ENCODE measurements around the gene HTR2B.

DNA sequence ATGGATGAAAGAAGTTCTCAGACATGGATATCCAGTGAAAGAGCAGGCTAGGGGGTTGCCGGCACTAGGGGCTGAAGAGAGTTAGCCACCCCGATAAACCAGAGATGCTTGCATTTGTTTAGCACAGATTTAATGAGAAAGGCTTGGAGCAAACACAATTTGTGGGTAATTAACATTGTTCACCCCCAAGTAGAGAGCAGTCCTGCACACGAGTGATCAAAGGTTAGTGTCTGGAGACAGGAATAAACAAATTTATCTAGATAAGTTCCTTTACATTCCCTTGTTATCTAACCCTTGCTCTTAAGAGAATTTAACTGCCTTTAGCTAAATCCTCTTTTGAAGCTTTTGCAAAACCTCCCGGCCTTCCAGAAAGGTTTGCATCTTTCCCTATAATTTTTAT lies 23.9 kb downstream of the HTR2B start:
- TF ChIP-seq, protein P1, sequence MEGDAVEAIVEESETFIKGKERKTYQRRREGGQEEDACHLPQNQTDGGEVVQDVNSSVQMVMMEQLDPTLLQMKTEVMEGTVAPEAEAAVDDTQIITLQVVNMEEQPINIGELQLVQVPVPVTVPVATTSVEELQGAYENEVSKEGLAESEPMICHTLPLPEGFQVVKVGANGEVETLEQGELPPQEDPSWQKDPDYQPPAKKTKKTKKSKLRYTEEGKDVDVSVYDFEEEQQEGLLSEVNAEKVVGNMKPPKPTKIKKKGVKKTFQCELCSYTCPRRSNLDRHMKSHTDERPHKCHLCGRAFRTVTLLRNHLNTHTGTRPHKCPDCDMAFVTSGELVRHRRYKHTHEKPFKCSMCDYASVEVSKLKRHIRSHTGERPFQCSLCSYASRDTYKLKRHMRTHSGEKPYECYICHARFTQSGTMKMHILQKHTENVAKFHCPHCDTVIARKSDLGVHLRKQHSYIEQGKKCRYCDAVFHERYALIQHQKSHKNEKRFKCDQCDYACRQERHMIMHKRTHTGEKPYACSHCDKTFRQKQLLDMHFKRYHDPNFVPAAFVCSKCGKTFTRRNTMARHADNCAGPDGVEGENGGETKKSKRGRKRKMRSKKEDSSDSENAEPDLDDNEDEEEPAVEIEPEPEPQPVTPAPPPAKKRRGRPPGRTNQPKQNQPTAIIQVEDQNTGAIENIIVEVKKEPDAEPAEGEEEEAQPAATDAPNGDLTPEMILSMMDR (conservative IDR thresholded peaks at IDR 0.05 in 1 of 2, IDR thresholded peaks at IDR 0.05 in 1 of 2; ENCODE audit: low read depth in 1 of 2, low read length in 2 of 2): no peak
- TF ChIP-seq EZH2 (IDR thresholded peaks at IDR 0.05; ENCODE audit: low read length, missing control alignments): no peak

All from fibroblast of lung (primary cell).